ENCODE results near the gene NFATC2.
A peak's percentile ranks its signal among the peaks of the same experiment; 100 is the strongest.
"Not testable (repeated sequence)": the region's sequence is repeated elsewhere in the genome, so short reads cannot be mapped to it uniquely, and the experiment has no call there.

NFATC2 gene

GRCh38 chr20:51542033-51542570 lies 417 bp downstream of the NFATC2 start:
- H3K27ac ChIP-seq (ENCODE audit: low read depth, low read length) = peak overlapping the region; percentile 38
- H3K4me3 ChIP-seq (ENCODE audit: low read depth in 1 of 5, low read length in 5 of 5) = peak overlapping the region; percentile 3 to 61 (median 46)
- peaks cover 0 to 3% (median 0%) of the 10 kb centered on the region in 5 donors for H3K9me3 ChIP-seq (ENCODE audit: control insufficient read depth in 5 of 5, low read length in 5 of 5)
- peaks cover 3 to 16% (median 6%) of the 10 kb centered on the region in 5 donors for H3K27me3 ChIP-seq (ENCODE audit: control insufficient read depth in 5 of 5, insufficient read depth in 4 of 5, low read length in 5 of 5)
- H3K36me3 ChIP-seq (ENCODE audit: control insufficient read depth in 5 of 5, insufficient read depth in 5 of 5, low read length in 5 of 5) = no peaks in the 10 kb centered on the region
- peak overlapping the region in 3 of 5 donors; percentile 1 to 66 (median 21) for H3K9ac ChIP-seq (ENCODE audit: low read length in 5 of 5)
- peaks cover 0 to 29% (median 18%) of the 10 kb centered on the region in 5 donors for H3K4me1 ChIP-seq (ENCODE audit: control insufficient read depth in 5 of 5, insufficient read depth in 5 of 5, low read length in 5 of 5)

DNA sequence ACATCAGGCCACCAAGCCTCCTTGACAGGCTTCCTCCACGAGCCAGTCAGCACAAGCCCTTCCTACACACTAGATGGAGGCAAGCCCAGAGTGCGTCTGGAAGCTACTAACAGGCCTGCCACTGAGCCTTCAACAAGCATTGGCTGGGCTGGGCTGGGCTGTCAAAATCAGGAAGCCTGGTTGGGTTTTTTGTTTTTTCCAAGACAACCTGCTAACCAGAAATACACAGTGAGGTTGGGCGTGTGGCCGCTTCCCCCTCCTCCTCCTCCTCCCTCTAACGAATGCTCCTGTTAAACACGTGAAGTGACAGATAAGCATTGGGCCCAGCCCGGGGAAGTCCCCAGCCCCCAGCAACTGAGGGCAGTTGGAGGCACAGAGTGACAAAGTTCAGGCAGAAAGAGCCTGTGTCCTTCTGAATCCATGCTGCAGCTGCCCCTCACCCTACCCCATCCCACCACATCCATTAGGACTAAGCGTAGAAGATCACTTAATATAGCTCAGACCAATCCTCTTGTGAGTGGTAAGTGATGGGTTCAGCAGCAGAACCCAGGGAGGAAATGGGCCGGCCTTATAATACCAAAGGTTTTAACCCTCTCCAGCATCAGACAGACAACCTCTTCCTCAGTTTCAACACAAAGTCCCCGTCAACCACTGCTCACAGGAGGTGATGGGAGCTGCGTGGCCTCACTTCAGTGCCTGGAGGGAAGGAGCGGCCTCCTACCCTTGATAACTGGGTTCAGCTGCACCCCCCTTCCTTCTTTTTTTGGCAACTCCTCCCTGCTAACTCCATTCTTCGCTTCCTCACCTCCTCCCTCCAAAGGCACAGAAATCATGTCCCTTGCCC lies 1.1 kb downstream of the NFATC2 start:
- peak overlapping the region; percentile 38 for H3K27ac ChIP-seq (ENCODE audit: low read depth, low read length)
- peaks cover 3 to 16% (median 6%) of the 10 kb centered on the region in 5 donors for H3K27me3 ChIP-seq (ENCODE audit: control insufficient read depth in 5 of 5, insufficient read depth in 4 of 5, low read length in 5 of 5)
- H3K9me3 ChIP-seq (ENCODE audit: control insufficient read depth in 5 of 5, low read length in 5 of 5) = peaks cover 0 to 3% (median 0%) of the 10 kb centered on the region in 5 donors
- H3K4me3 ChIP-seq (ENCODE audit: low read depth in 1 of 5, low read length in 5 of 5) = peak overlapping the region in 4 of 5 donors; percentile 45 to 61 (median 50)
- no peaks in the 10 kb centered on the region for H3K36me3 ChIP-seq (ENCODE audit: control insufficient read depth in 5 of 5, insufficient read depth in 5 of 5, low read length in 5 of 5)
- H3K9ac ChIP-seq (ENCODE audit: low read length in 5 of 5) = peak overlapping the region in 3 of 5 donors; percentile 17 to 66 (median 21)
- peaks cover 0 to 34% (median 18%) of the 10 kb centered on the region in 5 donors for H3K4me1 ChIP-seq (ENCODE audit: control insufficient read depth in 5 of 5, insufficient read depth in 5 of 5, low read length in 5 of 5)

DNA sequence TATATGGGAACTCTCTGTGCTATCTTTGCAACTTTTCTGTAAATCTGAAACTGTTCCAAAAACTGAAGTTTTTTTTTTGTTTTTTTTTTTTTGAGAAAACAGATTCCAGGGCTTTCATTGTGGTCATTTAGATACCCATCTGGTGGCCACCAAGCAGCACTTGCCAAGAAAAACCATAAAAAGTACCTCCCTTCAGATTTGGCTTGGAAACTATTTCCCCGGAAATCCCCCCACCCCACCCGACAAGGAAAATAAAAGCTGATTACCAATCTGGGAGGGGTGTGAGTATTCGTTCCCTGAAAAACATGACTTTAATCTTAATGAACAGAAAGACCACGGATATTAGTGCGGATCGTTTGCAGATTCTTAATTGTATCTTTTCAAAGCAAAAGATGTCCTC lies 1.9 kb downstream of the NFATC2 start:
- H3K9ac ChIP-seq (ENCODE audit: low read length in 5 of 5) = peak overlapping the region in 1 of 5 donors; percentile 17
- peaks cover 0 to 3% (median 0%) of the 10 kb centered on the region in 5 donors for H3K9me3 ChIP-seq (ENCODE audit: control insufficient read depth in 5 of 5, low read length in 5 of 5)
- no peaks in the 10 kb centered on the region for H3K36me3 ChIP-seq (ENCODE audit: control insufficient read depth in 5 of 5, insufficient read depth in 5 of 5, low read length in 5 of 5)
- peak overlapping the region in 1 of 5 donors; percentile 34 for H3K4me3 ChIP-seq (ENCODE audit: low read depth in 1 of 5, low read length in 5 of 5)
- H3K27me3 ChIP-seq (ENCODE audit: control insufficient read depth in 5 of 5, insufficient read depth in 4 of 5, low read length in 5 of 5) = peaks cover 3 to 16% (median 6%) of the 10 kb centered on the region in 5 donors
- peaks cover 0 to 42% (median 18%) of the 10 kb centered on the region in 5 donors for H3K4me1 ChIP-seq (ENCODE audit: control insufficient read depth in 5 of 5, insufficient read depth in 5 of 5, low read length in 5 of 5)
- peak overlapping the region; percentile 38 for H3K27ac ChIP-seq (ENCODE audit: low read depth, low read length)

DNA sequence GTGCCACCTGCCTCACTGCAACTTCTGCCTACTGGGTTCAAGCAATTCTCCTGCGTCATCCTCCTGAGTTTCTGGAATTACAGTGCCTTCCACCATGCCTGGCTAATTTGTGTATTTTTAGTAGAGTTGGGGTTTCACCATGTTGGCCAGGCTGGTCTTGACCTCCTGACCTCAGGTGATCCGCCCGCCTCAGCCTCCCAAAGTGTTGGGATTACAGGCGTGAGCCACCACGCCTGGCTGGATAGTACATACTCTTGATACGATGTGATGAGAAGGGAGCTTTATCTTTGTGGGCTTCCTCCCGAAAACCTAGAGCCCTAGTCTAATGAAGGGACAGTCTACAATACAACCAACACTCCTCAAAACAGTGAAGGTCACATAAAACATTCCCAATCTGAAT lies 2.4 kb downstream of the NFATC2 start:
- H3K9ac ChIP-seq (ENCODE audit: low read length in 5 of 5); H3K4me3 ChIP-seq (ENCODE audit: low read depth in 1 of 5, low read length in 5 of 5); H3K9me3 ChIP-seq (ENCODE audit: control insufficient read depth in 5 of 5, low read length in 5 of 5); H3K36me3 ChIP-seq (ENCODE audit: control insufficient read depth in 5 of 5, insufficient read depth in 5 of 5, low read length in 5 of 5); H3K27ac ChIP-seq (ENCODE audit: low read depth, low read length): not testable (repeated sequence)
- peaks cover 0 to 47% (median 18%) of the 10 kb centered on the region in 5 donors for H3K4me1 ChIP-seq (ENCODE audit: control insufficient read depth in 5 of 5, insufficient read depth in 5 of 5, low read length in 5 of 5)
- H3K27me3 ChIP-seq (ENCODE audit: control insufficient read depth in 5 of 5, insufficient read depth in 4 of 5, low read length in 5 of 5) = peaks cover 3 to 16% (median 6%) of the 10 kb centered on the region in 5 donors

- Histone ChIP-seq H3K36me3 (ENCODE audit: control insufficient read depth in 5 of 5, insufficient read depth in 5 of 5, low read length in 5 of 5) (no peaks in the 10 kb centered on the region), H3K27ac (ENCODE audit: low read depth, low read length) (no peak overlapping the region), H3K4me1 (ENCODE audit: control insufficient read depth in 5 of 5, insufficient read depth in 5 of 5, low read length in 5 of 5) (peaks cover 0 to 55% (median 12%) of the 10 kb centered on the region in 5 donors), H3K4me3 (ENCODE audit: low read depth in 1 of 5, low read length in 5 of 5) (no peak overlapping the region), H3K9me3 (ENCODE audit: control insufficient read depth in 5 of 5, low read length in 5 of 5) (peaks cover 0 to 3% (median 0%) of the 10 kb centered on the region in 5 donors), H3K27me3 (ENCODE audit: control insufficient read depth in 5 of 5, insufficient read depth in 4 of 5, low read length in 5 of 5) (peaks cover 0 to 2% (median 0%) of the 10 kb centered on the region in 5 donors), H3K9ac (ENCODE audit: low read length in 5 of 5) (no peak overlapping the region)
Observed at GRCh38 chr20:51536116-51537069, 6.1 kb downstream of the NFATC2 start.

DNA sequence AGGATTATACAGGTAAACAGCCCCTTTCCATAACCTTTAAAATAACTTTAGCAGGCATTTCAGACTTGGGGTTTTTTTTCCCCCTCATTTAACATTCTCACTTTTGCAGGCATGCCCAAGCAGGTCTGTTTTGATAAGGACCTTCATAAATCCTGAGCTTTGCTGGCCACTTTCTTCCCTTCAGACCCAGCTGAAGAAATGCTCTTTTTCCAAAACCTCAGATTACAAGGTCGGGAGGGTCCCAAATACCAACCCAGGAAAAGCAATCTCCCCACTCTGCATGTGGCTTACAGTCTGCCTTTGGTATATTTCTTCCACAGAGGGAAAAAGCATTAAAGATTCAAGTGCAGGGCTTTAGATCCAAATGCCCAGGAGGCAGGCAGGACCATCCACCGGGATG lies 6.8 kb downstream of the NFATC2 start:
- H3K9ac ChIP-seq (ENCODE audit: low read length in 5 of 5) = no peak overlapping the region
- H3K4me3 ChIP-seq (ENCODE audit: low read depth in 1 of 5, low read length in 5 of 5) = no peak overlapping the region
- H3K36me3 ChIP-seq (ENCODE audit: control insufficient read depth in 5 of 5, insufficient read depth in 5 of 5, low read length in 5 of 5) = no peaks in the 10 kb centered on the region
- H3K9me3 ChIP-seq (ENCODE audit: control insufficient read depth in 5 of 5, low read length in 5 of 5) = peaks cover 0 to 3% (median 0%) of the 10 kb centered on the region in 5 donors
- H3K27ac ChIP-seq (ENCODE audit: low read depth, low read length) = no peak overlapping the region
- H3K4me1 ChIP-seq (ENCODE audit: control insufficient read depth in 5 of 5, insufficient read depth in 5 of 5, low read length in 5 of 5) = peaks cover 0 to 55% (median 16%) of the 10 kb centered on the region in 5 donors
- H3K27me3 ChIP-seq (ENCODE audit: control insufficient read depth in 5 of 5, insufficient read depth in 4 of 5, low read length in 5 of 5) = peaks cover 0 to 2% (median 0%) of the 10 kb centered on the region in 5 donors

- Histone ChIP-seq H3K36me3 (ENCODE audit: control insufficient read depth in 5 of 5, insufficient read depth in 5 of 5, low read length in 5 of 5) (no peaks in the 10 kb centered on the region), H3K9me3 (ENCODE audit: control insufficient read depth in 5 of 5, low read length in 5 of 5) (peaks cover 0 to 3% (median 0%) of the 10 kb centered on the region in 5 donors), H3K27ac (ENCODE audit: low read depth, low read length) (no peak overlapping the region), H3K9ac (ENCODE audit: low read length in 5 of 5) (no peak overlapping the region), H3K27me3 (ENCODE audit: control insufficient read depth in 5 of 5, insufficient read depth in 4 of 5, low read length in 5 of 5) (peaks cover 0 to 2% (median 0%) of the 10 kb centered on the region in 5 donors), H3K4me1 (ENCODE audit: control insufficient read depth in 5 of 5, insufficient read depth in 5 of 5, low read length in 5 of 5) (peaks cover 0 to 50% (median 16%) of the 10 kb centered on the region in 5 donors), H3K4me3 (ENCODE audit: low read depth in 1 of 5, low read length in 5 of 5) (no peak overlapping the region)
Observed at GRCh38 chr20:51535075-51535386, 7.5 kb downstream of the NFATC2 start.

GRCh38 chr20:51533291-51534172 lies 9.0 kb downstream of the NFATC2 start:
- H3K9ac ChIP-seq (ENCODE audit: low read length in 5 of 5) = no peak overlapping the region
- peak overlapping the region; percentile 57 for H3K27ac ChIP-seq (ENCODE audit: low read depth, low read length)

More at GRCh38 chr20:51533291-51534172, 9.0 kb downstream of the NFATC2 start:
- peaks cover 0 to 54% (median 16%) of the 10 kb centered on the region in 5 donors for H3K4me1 ChIP-seq (ENCODE audit: control insufficient read depth in 5 of 5, insufficient read depth in 5 of 5, low read length in 5 of 5)
- H3K9me3 ChIP-seq (ENCODE audit: control insufficient read depth in 5 of 5, low read length in 5 of 5) = peaks cover 0 to 3% (median 0%) of the 10 kb centered on the region in 5 donors
- peaks cover 0 to under 1% (median 0%) of the 10 kb centered on the region in 5 donors for H3K27me3 ChIP-seq (ENCODE audit: control insufficient read depth in 5 of 5, insufficient read depth in 4 of 5, low read length in 5 of 5)
- no peaks in the 10 kb centered on the region for H3K36me3 ChIP-seq (ENCODE audit: control insufficient read depth in 5 of 5, insufficient read depth in 5 of 5, low read length in 5 of 5)
- H3K4me3 ChIP-seq (ENCODE audit: low read depth in 1 of 5, low read length in 5 of 5) = no peak overlapping the region
